ENCODE results near the gene PKNOX2.

The PKNOX2 gene

GRCh38 chr11:125285844-125286243, 121.3 kb downstream of the PKNOX2 start:
- ATAC-seq (ENCODE audit: low read depth) (no peak), DNase-seq (ENCODE audit: low spot score in 2 of 2) (no peak)
- Mint-ChIP-seq H3K4me3 (no peak overlapping the region), H3K9me3 (no peaks in the 10 kb centered on the region), H3K27me3 (peaks cover 4% of the 10 kb centered on the region), H3K27ac (no peak overlapping the region), H3K4me1 (no peaks in the 10 kb centered on the region), H3K36me3 (no peaks in the 10 kb centered on the region)

- H3K9me3 Mint-ChIP-seq: no peaks in the 10 kb centered on the region
- DNase-seq (ENCODE audit: low spot score in 2 of 2): no peak
- no peak overlapping the region for H3K27ac Mint-ChIP-seq
These were observed 121.9 kb downstream of the PKNOX2 start for GRCh38 chr11:125286486-125286885.

GRCh38 chr11:125287491-125288210, 123.1 kb downstream of the PKNOX2 start:
- no peak for DNase-seq (ENCODE audit: low spot score in 2 of 2)
- no peak overlapping the region for H3K4me3 Mint-ChIP-seq
- no peak for ATAC-seq (ENCODE audit: low read depth)
- H3K36me3 Mint-ChIP-seq: no peaks in the 10 kb centered on the region
- H3K27me3 Mint-ChIP-seq: peaks cover 5% of the 10 kb centered on the region
- H3K9me3 Mint-ChIP-seq: no peaks in the 10 kb centered on the region
- no peaks in the 10 kb centered on the region for H3K4me1 Mint-ChIP-seq
- no peak overlapping the region for H3K27ac Mint-ChIP-seq

More at GRCh38 chr11:125286486-125286885, 121.9 kb downstream of the PKNOX2 start:
- H3K36me3 Mint-ChIP-seq: no peaks in the 10 kb centered on the region
- no peak overlapping the region for H3K4me3 Mint-ChIP-seq
- peaks cover 4% of the 10 kb centered on the region for H3K27me3 Mint-ChIP-seq
- ATAC-seq (ENCODE audit: low read depth): no peak
- H3K4me1 Mint-ChIP-seq: no peaks in the 10 kb centered on the region

- H3K27ac Mint-ChIP-seq: no peak overlapping the region
- DNase-seq (ENCODE audit: low spot score in 2 of 2) (no peak), ATAC-seq (ENCODE audit: low read depth) (no peak)
- H3K4me3 Mint-ChIP-seq: no peak overlapping the region
- H3K4me1 Mint-ChIP-seq: no peaks in the 10 kb centered on the region
- H3K27me3 Mint-ChIP-seq: peaks cover 8% of the 10 kb centered on the region
- no peaks in the 10 kb centered on the region for H3K9me3 Mint-ChIP-seq
- H3K36me3 Mint-ChIP-seq: no peaks in the 10 kb centered on the region
These were observed 125.0 kb downstream of the PKNOX2 start for GRCh38 chr11:125289419-125290098.

- H3K4me1 Mint-ChIP-seq: no peaks in the 10 kb centered on the region
- H3K4me3 Mint-ChIP-seq: no peak overlapping the region
- no peaks in the 10 kb centered on the region for H3K36me3 Mint-ChIP-seq
- DNase-seq (ENCODE audit: low spot score in 2 of 2): no peak
- peaks cover 8% of the 10 kb centered on the region for H3K27me3 Mint-ChIP-seq
- no peaks in the 10 kb centered on the region for H3K9me3 Mint-ChIP-seq
- H3K27ac Mint-ChIP-seq: no peak overlapping the region
- no peak for ATAC-seq (ENCODE audit: low read depth)
These were observed 125.7 kb downstream of the PKNOX2 start for GRCh38 chr11:125290263-125290662.

GRCh38 chr11:125292100-125292499, 127.5 kb downstream of the PKNOX2 start:
- Mint-ChIP-seq H3K36me3 (no peaks in the 10 kb centered on the region), H3K4me1 (no peaks in the 10 kb centered on the region), H3K27ac (no peak overlapping the region), H3K9me3 (no peaks in the 10 kb centered on the region), H3K4me3 (no peak overlapping the region), H3K27me3 (peaks cover 8% of the 10 kb centered on the region)
- ATAC-seq (ENCODE audit: low read depth) (no peak), DNase-seq (ENCODE audit: low spot score in 2 of 2) (no peak)

- H3K27ac Mint-ChIP-seq: no peak overlapping the region
- H3K27me3 Mint-ChIP-seq: peaks cover 11% of the 10 kb centered on the region
- H3K9me3 Mint-ChIP-seq: no peaks in the 10 kb centered on the region
- no peak for DNase-seq (ENCODE audit: low spot score in 2 of 2)
- no peak for ATAC-seq (ENCODE audit: low read depth)
- no peaks in the 10 kb centered on the region for H3K36me3 Mint-ChIP-seq
- H3K4me3 Mint-ChIP-seq: no peak overlapping the region
- H3K4me1 Mint-ChIP-seq: peaks cover 3% of the 10 kb centered on the region
These were observed 129.0 kb downstream of the PKNOX2 start for GRCh38 chr11:125293596-125293995.

GRCh38 chr11:125295931-125296330, 131.4 kb downstream of the PKNOX2 start:
- Mint-ChIP-seq H3K4me3 (no peak overlapping the region), H3K36me3 (no peaks in the 10 kb centered on the region), H3K27ac (no peak overlapping the region), H3K27me3 (peaks cover 11% of the 10 kb centered on the region), H3K4me1 (peaks cover 3% of the 10 kb centered on the region), H3K9me3 (no peaks in the 10 kb centered on the region)
- DNase-seq (ENCODE audit: low spot score in 2 of 2): no peak
- ATAC-seq (ENCODE audit: low read depth): no peak

GRCh38 chr11:125297346-125297915, 132.9 kb downstream of the PKNOX2 start:
- DNase-seq (ENCODE audit: low spot score in 2 of 2): no peak
- Mint-ChIP-seq H3K4me3 (no peak overlapping the region), H3K36me3 (no peaks in the 10 kb centered on the region), H3K9me3 (no peaks in the 10 kb centered on the region), H3K27ac (no peak overlapping the region), H3K4me1 (peaks cover 3% of the 10 kb centered on the region), H3K27me3 (peaks cover 11% of the 10 kb centered on the region)
- no peak for ATAC-seq (ENCODE audit: low read depth)

GRCh38 chr11:125299061-125299615, 134.6 kb downstream of the PKNOX2 start:
- H3K4me1 Mint-ChIP-seq: peaks cover 3% of the 10 kb centered on the region
- DNase-seq (ENCODE audit: low spot score in 2 of 2): no peak
- H3K9me3 Mint-ChIP-seq: no peaks in the 10 kb centered on the region
- no peak overlapping the region for H3K4me3 Mint-ChIP-seq
- H3K27ac Mint-ChIP-seq: no peak overlapping the region
- peaks cover 8% of the 10 kb centered on the region for H3K27me3 Mint-ChIP-seq
- ATAC-seq (ENCODE audit: low read depth): no peak
- H3K36me3 Mint-ChIP-seq: no peaks in the 10 kb centered on the region

GRCh38 chr11:125299821-125300220, 135.3 kb downstream of the PKNOX2 start:
- Mint-ChIP-seq H3K9me3 (no peaks in the 10 kb centered on the region), H3K27me3 (peaks cover 5% of the 10 kb centered on the region), H3K36me3 (no peaks in the 10 kb centered on the region), H3K27ac (no peak overlapping the region), H3K4me1 (peaks cover 3% of the 10 kb centered on the region), H3K4me3 (no peak overlapping the region)
- no peak for ATAC-seq (ENCODE audit: low read depth)
- no peak for DNase-seq (ENCODE audit: low spot score in 2 of 2)

GRCh38 chr11:125300791-125301218, 136.3 kb downstream of the PKNOX2 start:
- H3K9me3 Mint-ChIP-seq: no peaks in the 10 kb centered on the region
- H3K4me1 Mint-ChIP-seq: peaks cover 3% of the 10 kb centered on the region
- no peak overlapping the region for H3K4me3 Mint-ChIP-seq
- DNase-seq (ENCODE audit: low spot score in 2 of 2): no peak
- peaks cover 5% of the 10 kb centered on the region for H3K27me3 Mint-ChIP-seq
- no peaks in the 10 kb centered on the region for H3K36me3 Mint-ChIP-seq
- no peak overlapping the region for H3K27ac Mint-ChIP-seq
- no peak for ATAC-seq (ENCODE audit: low read depth)

- no peaks in the 10 kb centered on the region for H3K36me3 Mint-ChIP-seq
- H3K9me3 Mint-ChIP-seq: no peaks in the 10 kb centered on the region
These were observed 136.8 kb downstream of the PKNOX2 start for GRCh38 chr11:125301346-125301745.

GRCh38 chr11:125303186-125303585, 138.6 kb downstream of the PKNOX2 start:
- Mint-ChIP-seq H3K36me3 (no peaks in the 10 kb centered on the region), H3K27ac (no peak overlapping the region), H3K4me1 (no peaks in the 10 kb centered on the region), H3K4me3 (no peak overlapping the region), H3K27me3 (peaks cover 2% of the 10 kb centered on the region), H3K9me3 (no peaks in the 10 kb centered on the region)
- DNase-seq (ENCODE audit: low spot score in 2 of 2): no peak
- no peak for ATAC-seq (ENCODE audit: low read depth)

More at GRCh38 chr11:125301346-125301745, 136.8 kb downstream of the PKNOX2 start:
- Mint-ChIP-seq H3K27ac (no peak overlapping the region), H3K4me3 (no peak overlapping the region), H3K4me1 (peaks cover 3% of the 10 kb centered on the region), H3K27me3 (peaks cover 3% of the 10 kb centered on the region)
- no peak for ATAC-seq (ENCODE audit: low read depth)
- DNase-seq (ENCODE audit: low spot score in 2 of 2): no peak
